Caco-2 (cell line): ENCODE data around the gene IL6ST. TPM values are rescaled to one million over a fixed set of nuclear protein-coding genes. Genes with fewer than 3 reads are reported as not detected.

Experiments
- BruUV-seq: library from RNA; stranded (reverse); fragments of 400-500 nt; replicated peaks from 2 replicates; lab custom pipeline; 2021; lab: Mats Ljungman, UMichigan
- CTCF ChIA-PET: fragments of 300-600 bp; sonication (Branson Sonifier 250); formaldehyde crosslinking; loops from one replicate; lab custom pipeline; 2022; ENCODE audit warnings: antibody characterized with exemption; lab: Charles Lee
- POLR2A ChIA-PET: fragments of 300-600 bp; sonication (Branson Sonifier 250); formaldehyde crosslinking; loops from one replicate; lab custom pipeline; 2022; ENCODE audit warnings: antibody characterized with exemption; lab: Charles Lee
- DNase-seq, 2 experiments: peaks; one replicate each; pipeline versions ENCODE4 v3.0.0 to v3.0.0-alpha.2; 2020 to 2022
- H3K27me3 ChIP-seq: replicated peaks from 2 replicates; pipeline ENCODE4 v1.6.0; 2011; ENCODE audit warnings: low read length; ENCODE audit not compliant: control insufficient read depth, insufficient read depth
- H3K36me3 ChIP-seq: 2 replicates; pipeline ENCODE4 v1.5.1; 2011; ENCODE audit warnings: low read length; ENCODE audit not compliant: control insufficient read depth, insufficient read depth
- H3K4me1 ChIP-seq: fragments of 250-450 bp; sonication (Bioruptor Pico); 2 replicates; pipeline ENCODE4 v1.5.1; 2020; ENCODE audit warnings: mild to moderate bottlenecking
- H3K4me3 ChIP-seq: 2 replicates; pipeline ENCODE4 v1.5.1; 2011; ENCODE audit warnings: low read depth, mild to moderate bottlenecking, control low read depth, low read length
- H3K9me3 ChIP-seq: fragments of 250-450 bp; sonication (Bioruptor Pico); 2 replicates; pipeline ENCODE4 v1.5.1; 2020; ENCODE audit warnings: mild to moderate bottlenecking, moderate library complexity
- H3K27ac Mint-ChIP-seq: one replicate; pipeline ENCODE4 v1.8.0; 2022; ENCODE audit warnings: mixed read lengths; ENCODE audit not compliant: unreplicated experiment
- H3K27me3 Mint-ChIP-seq: one replicate; pipeline ENCODE4 v1.8.0; 2022; ENCODE audit warnings: mixed read lengths; ENCODE audit not compliant: insufficient read depth, unreplicated experiment
- H3K36me3 Mint-ChIP-seq: one replicate; pipeline ENCODE4 v1.8.0; 2022; ENCODE audit warnings: mild to moderate bottlenecking, mixed read lengths; ENCODE audit not compliant: insufficient read depth, unreplicated experiment
- H3K4me1 Mint-ChIP-seq: one replicate; pipeline ENCODE4 v1.8.0; 2022; ENCODE audit warnings: low read depth, mixed read lengths; ENCODE audit not compliant: unreplicated experiment
- H3K4me3 Mint-ChIP-seq: one replicate; pipeline ENCODE4 v1.8.0; 2022; ENCODE audit warnings: mild to moderate bottlenecking, moderate library complexity, mixed read lengths; ENCODE audit not compliant: unreplicated experiment
- H3K9me3 Mint-ChIP-seq: one replicate; pipeline ENCODE4 v1.8.0; 2022; ENCODE audit warnings: mixed read lengths; ENCODE audit not compliant: unreplicated experiment
- intact Hi-C: fragments of 100-400 bp; cut with micrococcal nuclease; formaldehyde crosslinking; loops from one replicate; pipeline ENCODE4 v1.10.0; 2022; ENCODE audit not compliant: unreplicated experiment
- total RNA-seq: library from RNA; stranded (reverse); gene quantifications from 2 replicates; pipeline ENCODE4 v1.2.3, GENCODE V29; 2022
- TF ChIP-seq, protein P1 (sequence below), 2 experiments: fragments of 200-600 bp in 1 of 2; IDR thresholded peaks; 1 replicate in 1 of 2; 2 replicates in 1 of 2; pipeline versions ENCODE4 v1.5.1 to v1.8.0; 2011 to 2022; ENCODE audit warnings: antibody characterized with exemption in 1 of 2, control low read depth in 1 of 2, inconsistent platforms in 1 of 2, low read depth in 1 of 2, low read length in 1 of 2, mild to moderate bottlenecking in 1 of 2, moderate library complexity in 1 of 2; ENCODE audit not compliant: insufficient read depth in 1 of 2, severe bottlenecking in 1 of 2, unreplicated experiment in 1 of 2

Gene IL6ST
- total RNA-seq, 1 experiment from 2014 or later, result 278 TPM

DNA sequence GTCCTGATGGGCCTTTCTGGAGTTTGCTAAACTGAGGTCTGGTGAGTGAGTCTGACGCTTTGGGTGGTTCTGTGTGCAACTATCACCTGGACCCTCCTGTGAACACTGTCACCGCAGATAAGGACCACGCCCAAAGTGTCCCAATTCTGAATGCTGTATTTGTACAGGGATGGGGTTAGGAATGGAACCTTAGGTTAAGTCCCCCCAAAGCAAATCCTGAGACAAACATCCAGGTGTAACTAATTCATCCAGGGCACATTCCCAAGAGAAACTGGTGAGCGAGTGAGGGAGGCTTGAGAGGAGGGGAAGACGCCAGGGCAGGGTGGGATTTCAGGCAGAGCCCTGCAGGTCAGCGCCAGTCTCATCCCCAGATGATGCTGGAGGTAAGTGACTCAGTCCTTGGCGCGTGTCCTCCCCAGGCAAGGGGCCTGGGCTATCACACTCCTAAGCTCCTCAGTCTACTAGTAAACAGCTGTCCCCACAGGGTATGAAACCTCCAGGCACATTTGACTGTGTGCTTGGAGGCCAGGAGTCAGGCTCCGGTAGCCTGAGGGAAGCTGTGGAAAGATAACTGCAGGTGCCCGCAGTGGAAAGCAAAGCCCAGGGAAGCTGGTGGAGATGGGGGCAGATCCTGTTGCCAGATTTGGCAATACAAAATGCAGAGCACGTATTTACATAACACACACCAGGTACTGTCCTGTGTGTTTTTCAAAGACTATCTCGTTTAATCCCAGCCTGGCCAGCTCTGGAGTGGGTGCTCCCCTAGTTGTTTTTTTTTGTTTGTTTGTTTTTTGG lies 66.7 kb downstream of the IL6ST start:
- Mint-ChIP-seq H3K27ac (peak overlapping the region; percentile 88), H3K36me3 (peaks cover 53% of the 10 kb centered on the region), H3K27me3 (no peaks in the 10 kb centered on the region), H3K4me3 (peak overlapping the region; percentile 27), H3K9me3 (no peaks in the 10 kb centered on the region), H3K4me1 (peaks cover 48% of the 10 kb centered on the region)
- TF ChIP-seq, protein P1, sequence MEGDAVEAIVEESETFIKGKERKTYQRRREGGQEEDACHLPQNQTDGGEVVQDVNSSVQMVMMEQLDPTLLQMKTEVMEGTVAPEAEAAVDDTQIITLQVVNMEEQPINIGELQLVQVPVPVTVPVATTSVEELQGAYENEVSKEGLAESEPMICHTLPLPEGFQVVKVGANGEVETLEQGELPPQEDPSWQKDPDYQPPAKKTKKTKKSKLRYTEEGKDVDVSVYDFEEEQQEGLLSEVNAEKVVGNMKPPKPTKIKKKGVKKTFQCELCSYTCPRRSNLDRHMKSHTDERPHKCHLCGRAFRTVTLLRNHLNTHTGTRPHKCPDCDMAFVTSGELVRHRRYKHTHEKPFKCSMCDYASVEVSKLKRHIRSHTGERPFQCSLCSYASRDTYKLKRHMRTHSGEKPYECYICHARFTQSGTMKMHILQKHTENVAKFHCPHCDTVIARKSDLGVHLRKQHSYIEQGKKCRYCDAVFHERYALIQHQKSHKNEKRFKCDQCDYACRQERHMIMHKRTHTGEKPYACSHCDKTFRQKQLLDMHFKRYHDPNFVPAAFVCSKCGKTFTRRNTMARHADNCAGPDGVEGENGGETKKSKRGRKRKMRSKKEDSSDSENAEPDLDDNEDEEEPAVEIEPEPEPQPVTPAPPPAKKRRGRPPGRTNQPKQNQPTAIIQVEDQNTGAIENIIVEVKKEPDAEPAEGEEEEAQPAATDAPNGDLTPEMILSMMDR (IDR thresholded peaks at IDR 0.05; ENCODE audit: insufficient read depth in 1 of 2, low read depth in 1 of 2, low read length in 1 of 2, severe bottlenecking in 1 of 2, unreplicated experiment in 1 of 2), result no peak
- H3K36me3 ChIP-seq, result 0 out of 2 replicates have a peak, but pooled peaks cover 2% of the 10 kb centered on the region
- intact Hi-C loops, result no loop called here
- H3K4me3 ChIP-seq, result no peak overlapping the region
- DNase-seq, result peak; percentile 71 to 79
- ChIA-PET CTCF (no interaction called here), POLR2A (no interaction called here)
- H3K27me3 ChIP-seq, result no peaks in the 10 kb centered on the region
- H3K9me3 ChIP-seq, result no peaks in the 10 kb centered on the region
- peaks cover 74% of the 10 kb centered on the region for H3K4me1 ChIP-seq
- BruUV-seq, result TSS peak; percentile 63

DNA sequence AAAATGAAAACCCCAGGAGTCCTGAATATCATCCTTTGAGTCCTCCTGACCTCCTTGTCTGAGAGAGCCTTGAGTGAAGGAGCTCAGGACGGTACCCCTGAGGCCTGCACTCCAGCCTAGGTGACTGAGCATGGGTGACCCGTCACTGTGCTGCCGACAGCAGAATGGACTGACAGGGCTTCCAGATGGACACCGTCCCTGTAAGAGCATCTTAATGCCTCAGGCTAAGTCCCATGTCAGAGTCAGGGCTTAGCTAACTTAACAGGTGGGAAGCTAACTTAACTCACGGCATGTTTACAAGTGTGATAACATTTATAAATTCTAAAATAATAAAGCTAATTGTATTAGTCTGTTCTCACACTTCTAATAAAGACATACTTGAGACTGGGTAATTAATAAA lies 68.3 kb downstream of the IL6ST start:
- intact Hi-C loops, result no loop called here
- no peaks in the 10 kb centered on the region for H3K27me3 Mint-ChIP-seq
- TF ChIP-seq, protein P1 (IDR thresholded peaks at IDR 0.05; ENCODE audit: insufficient read depth in 1 of 2, low read depth in 1 of 2, low read length in 1 of 2, severe bottlenecking in 1 of 2, unreplicated experiment in 1 of 2), result no peak

DNA sequence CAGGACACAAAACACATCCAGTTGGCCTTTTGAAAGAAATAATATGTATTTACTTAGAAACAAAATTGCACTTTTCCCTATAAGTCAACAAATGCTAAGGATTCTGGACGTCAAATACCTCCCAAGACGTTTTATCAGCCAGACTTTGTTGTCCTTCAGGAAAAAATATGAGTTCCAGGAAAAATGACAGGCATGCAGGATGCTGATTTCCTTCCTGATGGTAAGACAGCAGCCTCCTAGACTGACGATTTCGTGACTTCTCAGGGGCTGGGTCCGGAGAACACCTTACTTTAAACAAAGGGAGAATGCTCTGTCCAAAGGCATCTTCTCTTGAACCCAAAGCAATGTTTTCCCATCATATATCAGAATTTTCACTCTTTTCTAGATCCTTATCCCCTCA lies 69.1 kb downstream of the IL6ST start:
- CTCF ChIA-PET, result no interaction called here
- H3K4me1 ChIP-seq, result peaks cover 65% of the 10 kb centered on the region
- peaks cover 35% of the 10 kb centered on the region for H3K4me1 Mint-ChIP-seq
- peaks cover 32% of the 10 kb centered on the region for H3K36me3 Mint-ChIP-seq
- intact Hi-C loops, result no loop called here
- DNase-seq, result no peak
- H3K9me3 ChIP-seq, result no peaks in the 10 kb centered on the region
- no TSS peak for BruUV-seq
- H3K27me3 ChIP-seq, result no peaks in the 10 kb centered on the region
- no peak overlapping the region for H3K4me3 Mint-ChIP-seq
- no peaks in the 10 kb centered on the region for H3K36me3 ChIP-seq
- no peaks in the 10 kb centered on the region for H3K27me3 Mint-ChIP-seq
- POLR2A ChIA-PET, result no interaction called here
- H3K27ac Mint-ChIP-seq, result peak overlapping the region; percentile 30
- TF ChIP-seq, protein P1 (IDR thresholded peaks at IDR 0.05; ENCODE audit: insufficient read depth in 1 of 2, low read depth in 1 of 2, low read length in 1 of 2, severe bottlenecking in 1 of 2, unreplicated experiment in 1 of 2), result no peak
- H3K4me3 ChIP-seq, result no peak overlapping the region
- no peaks in the 10 kb centered on the region for H3K9me3 Mint-ChIP-seq

More for the DNA sequence above, 68.3 kb downstream of the IL6ST start:
- Mint-ChIP-seq H3K36me3 (peaks cover 38% of the 10 kb centered on the region), H3K4me1 (peaks cover 34% of the 10 kb centered on the region), H3K9me3 (no peaks in the 10 kb centered on the region), H3K4me3 (no peak overlapping the region), H3K27ac (peak overlapping the region; percentile 30)
- DNase-seq, result no peak
- BruUV-seq, result no TSS peak
- ChIA-PET CTCF (no interaction called here), POLR2A (no interaction called here)
- no peaks in the 10 kb centered on the region for H3K9me3 ChIP-seq
- H3K27me3 ChIP-seq, result no peaks in the 10 kb centered on the region
- H3K4me3 ChIP-seq, result no peak overlapping the region
- no peaks in the 10 kb centered on the region for H3K36me3 ChIP-seq
- H3K4me1 ChIP-seq, result peaks cover 68% of the 10 kb centered on the region
